HAP-1 (cell line): ENCODE results near the gene CLSTN1.
A peak's percentile ranks its signal among the peaks of the same experiment; 100 is the strongest.
"Not testable (repeated sequence)": the region's sequence is repeated elsewhere in the genome, so short reads cannot be mapped to it uniquely, and the experiment has no call there.

Experiments used
- DNase-seq, 2 experiments: peaks; one replicate each; pipeline ENCODE4 v3.0.0-alpha.2; 2016 to 2020; ENCODE audit warnings: low spot score in 2 of 2
- H3K27me3 ChIP-seq: fragments of 250-450 bp; sonication (Bioruptor Pico); 2 replicates; pipeline ENCODE4 v1.5.1; 2020; ENCODE audit warnings: low read depth, mild to moderate bottlenecking, moderate library complexity
- H3K36me3 ChIP-seq: fragments of 250-450 bp; sonication (Bioruptor Pico); replicated peaks from 2 replicates; pipeline ENCODE4 v1.5.1; 2020; ENCODE audit warnings: mild to moderate bottlenecking
- H3K4me1 ChIP-seq: fragments of 250-450 bp; sonication (Bioruptor Pico); 2 replicates; pipeline ENCODE4 v1.5.1; 2020; ENCODE audit warnings: mild to moderate bottlenecking
- H3K4me3 ChIP-seq: fragments of 250-450 bp; sonication (Bioruptor Pico); 2 replicates; pipeline ENCODE4 v1.5.1; 2020; ENCODE audit warnings: mild to moderate bottlenecking, moderate library complexity
- H3K9me3 ChIP-seq: fragments of 250-450 bp; sonication (Bioruptor Pico); 2 replicates; pipeline ENCODE4 v1.5.1; 2020; ENCODE audit warnings: mild to moderate bottlenecking, moderate library complexity
- in situ Hi-C: fragments of 300-500 bp; cut with MboI; formaldehyde crosslinking; loops from 3 replicates; pipeline ENCODE4 v1.14.3; 2020; ENCODE audit warnings: low sequenced_read_pairs, inconsistent platforms, mixed read lengths

CLSTN1 gene

GRCh38 chr1:9814619-9815018 lies 9.1 kb downstream of the CLSTN1 start:
- in situ Hi-C loops = no loop called here
- Histone ChIP-seq H3K27me3 (no peaks in the 10 kb centered on the region), H3K4me3 (no peak overlapping the region), H3K9me3 (no peaks in the 10 kb centered on the region), H3K4me1 (no peaks in the 10 kb centered on the region), H3K36me3 (no peaks in the 10 kb centered on the region)
- DNase-seq = no peak

- no peaks in the 10 kb centered on the region for H3K27me3 ChIP-seq
- H3K4me1 ChIP-seq = no peaks in the 10 kb centered on the region
- no peaks in the 10 kb centered on the region; the same call in 1 of the 2 replicates for H3K36me3 ChIP-seq
- no peak for DNase-seq
- in situ Hi-C loops = no loop called here
- H3K4me3 ChIP-seq = no peak overlapping the region
- H3K9me3 ChIP-seq = no peaks in the 10 kb centered on the region
Observed at GRCh38 chr1:9811239-9811966, 12.4 kb downstream of the CLSTN1 start.

- no peak overlapping the region for H3K4me3 ChIP-seq
- no peaks in the 10 kb centered on the region for H3K27me3 ChIP-seq
- H3K9me3 ChIP-seq = no peaks in the 10 kb centered on the region
- H3K4me1 ChIP-seq = peaks cover 4% of the 10 kb centered on the region; the same call in 1 of the 2 replicates
- no peak for DNase-seq
- no peaks in the 10 kb centered on the region; the same call in 1 of the 2 replicates for H3K36me3 ChIP-seq
- in situ Hi-C loops = no loop called here
Observed at GRCh38 chr1:9809100-9809510, 14.7 kb downstream of the CLSTN1 start.

GRCh38 chr1:9808459-9808858 lies 15.3 kb downstream of the CLSTN1 start:
- Histone ChIP-seq H3K27me3 (no peaks in the 10 kb centered on the region), H3K4me3 (no peak overlapping the region), H3K9me3 (no peaks in the 10 kb centered on the region), H3K4me1 (peaks cover 8% of the 10 kb centered on the region), H3K36me3 (no peaks in the 10 kb centered on the region; the same call in 1 of the 2 replicates)
- no peak for DNase-seq
- in situ Hi-C loops = no loop called here

GRCh38 chr1:9807541-9807940 lies 16.2 kb downstream of the CLSTN1 start:
- no peak overlapping the region for H3K4me3 ChIP-seq
- H3K36me3 ChIP-seq = no peaks in the 10 kb centered on the region; the same call in 1 of the 2 replicates
- H3K27me3 ChIP-seq = no peaks in the 10 kb centered on the region
- DNase-seq = no peak
- in situ Hi-C loops = no loop called here
- no peaks in the 10 kb centered on the region for H3K9me3 ChIP-seq
- peaks cover 12% of the 10 kb centered on the region for H3K4me1 ChIP-seq

GRCh38 chr1:9805972-9806371 lies 17.8 kb downstream of the CLSTN1 start:
- H3K4me1 ChIP-seq = peaks cover 12% of the 10 kb centered on the region
- H3K4me3 ChIP-seq, in situ Hi-C loops, DNase-seq, H3K27me3 ChIP-seq, H3K36me3 ChIP-seq, H3K9me3 ChIP-seq: not testable (repeated sequence)

- in situ Hi-C loops = no loop called here
- H3K27me3 ChIP-seq = no peaks in the 10 kb centered on the region
Observed at GRCh38 chr1:9805006-9805508, 18.7 kb downstream of the CLSTN1 start.

GRCh38 chr1:9803003-9803918 lies 20.5 kb downstream of the CLSTN1 start:
- in situ Hi-C loops, H3K27me3 ChIP-seq: not testable (repeated sequence)
- peak; percentile 77 to 93 for DNase-seq

More at GRCh38 chr1:9805006-9805508, 18.7 kb downstream of the CLSTN1 start:
- H3K9me3 ChIP-seq = no peaks in the 10 kb centered on the region
- H3K4me3 ChIP-seq = no peak overlapping the region
- no peak for DNase-seq
- no peaks in the 10 kb centered on the region; the same call in 1 of the 2 replicates for H3K36me3 ChIP-seq
- peaks cover 12% of the 10 kb centered on the region for H3K4me1 ChIP-seq

GRCh38 chr1:9801909-9802308 lies 21.9 kb downstream of the CLSTN1 start:
- no peaks in the 10 kb centered on the region for H3K9me3 ChIP-seq
- no peaks in the 10 kb centered on the region for H3K27me3 ChIP-seq
- DNase-seq = no peak

More at GRCh38 chr1:9803003-9803918, 20.5 kb downstream of the CLSTN1 start:
- peaks cover 12% of the 10 kb centered on the region for H3K4me1 ChIP-seq
- H3K4me3 ChIP-seq, H3K36me3 ChIP-seq, H3K9me3 ChIP-seq: not testable (repeated sequence)

GRCh38 chr1:9798236-9799130 lies 25.3 kb downstream of the CLSTN1 start:
- in situ Hi-C loops = no loop called here
- DNase-seq = no peak
- Histone ChIP-seq H3K4me1 (peaks cover 4% of the 10 kb centered on the region), H3K4me3 (no peak overlapping the region), H3K27me3 (no peaks in the 10 kb centered on the region), H3K9me3 (no peaks in the 10 kb centered on the region), H3K36me3 (no peaks in the 10 kb centered on the region)

More at GRCh38 chr1:9801909-9802308, 21.9 kb downstream of the CLSTN1 start:
- Histone ChIP-seq H3K4me1 (peaks cover 12% of the 10 kb centered on the region), H3K4me3 (no peak overlapping the region), H3K36me3 (no peaks in the 10 kb centered on the region; the same call in 1 of the 2 replicates)
- in situ Hi-C loops = no loop called here

GRCh38 chr1:9797049-9797448 lies 26.7 kb downstream of the CLSTN1 start:
- no peak for DNase-seq
- Histone ChIP-seq H3K4me1 (no peaks in the 10 kb centered on the region; the same call in 1 of the 2 replicates), H3K36me3 (no peaks in the 10 kb centered on the region), H3K9me3 (no peaks in the 10 kb centered on the region), H3K4me3 (no peak overlapping the region), H3K27me3 (no peaks in the 10 kb centered on the region)
- in situ Hi-C loops = no loop called here

- no peak overlapping the region for H3K4me3 ChIP-seq
- no peaks in the 10 kb centered on the region for H3K9me3 ChIP-seq
- DNase-seq = no peak
- no peaks in the 10 kb centered on the region for H3K36me3 ChIP-seq
- peaks cover 5% of the 10 kb centered on the region for H3K4me1 ChIP-seq
- no peaks in the 10 kb centered on the region for H3K27me3 ChIP-seq
- in situ Hi-C loops = no loop called here
Observed at GRCh38 chr1:9794081-9794480, 29.7 kb downstream of the CLSTN1 start.

GRCh38 chr1:9793291-9793690 lies 30.5 kb downstream of the CLSTN1 start:
- Histone ChIP-seq H3K4me3 (no peak overlapping the region), H3K27me3 (no peaks in the 10 kb centered on the region), H3K36me3 (no peaks in the 10 kb centered on the region), H3K9me3 (no peaks in the 10 kb centered on the region), H3K4me1 (peaks cover 9% of the 10 kb centered on the region)
- DNase-seq = no peak
- in situ Hi-C loops = no loop called here
